ENCODE measurements around the gene NR1H2. TPM values are rescaled to one million over a fixed set of nuclear protein-coding genes. Genes with fewer than 3 reads are reported as not detected.

The NR1H2 gene
- total RNA-seq, 4 donors from 2014 or later, result 76.7 to 102 (median 98.9) TPM

DNA sequence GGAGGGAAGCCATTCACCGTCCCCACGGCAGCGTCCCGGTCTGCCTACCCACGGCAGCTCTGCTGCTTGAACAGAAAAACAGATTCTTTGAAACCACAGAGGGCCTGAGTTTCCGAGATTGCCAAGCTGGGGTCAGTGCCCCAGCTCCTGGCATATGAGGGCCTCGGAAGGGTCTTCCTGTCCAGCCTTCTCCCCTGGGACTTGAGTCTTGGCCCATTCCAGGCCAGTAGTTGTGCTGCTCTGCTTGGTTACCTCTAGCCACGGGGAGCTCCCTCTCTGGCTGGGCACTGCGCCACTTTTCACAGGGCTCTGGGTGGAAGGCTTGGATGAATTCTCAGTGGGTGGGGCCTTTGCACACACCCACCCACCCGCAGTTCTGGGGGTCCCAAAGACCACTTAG is 33.9 kb downstream of the NR1H2 start:
- peak overlapping the region in 2 of 4 donors; percentile 48 to 81 for H3K27ac ChIP-seq
- H3K4me3 ChIP-seq, result no peak overlapping the region
- H3K9me3 ChIP-seq, result no peaks in the 10 kb centered on the region
- no peak for DNase-seq
- peaks cover 0 to 14% (median 4%) of the 10 kb centered on the region in 4 donors for H3K4me1 ChIP-seq
- TF ChIP-seq CTCF (IDR thresholded peaks at IDR 0.05), result no peak
- H3K36me3 ChIP-seq, result peaks cover 0 to 4% (median 0%) of the 10 kb centered on the region in 3 donors
- no peaks in the 10 kb centered on the region for H3K27me3 ChIP-seq

DNA sequence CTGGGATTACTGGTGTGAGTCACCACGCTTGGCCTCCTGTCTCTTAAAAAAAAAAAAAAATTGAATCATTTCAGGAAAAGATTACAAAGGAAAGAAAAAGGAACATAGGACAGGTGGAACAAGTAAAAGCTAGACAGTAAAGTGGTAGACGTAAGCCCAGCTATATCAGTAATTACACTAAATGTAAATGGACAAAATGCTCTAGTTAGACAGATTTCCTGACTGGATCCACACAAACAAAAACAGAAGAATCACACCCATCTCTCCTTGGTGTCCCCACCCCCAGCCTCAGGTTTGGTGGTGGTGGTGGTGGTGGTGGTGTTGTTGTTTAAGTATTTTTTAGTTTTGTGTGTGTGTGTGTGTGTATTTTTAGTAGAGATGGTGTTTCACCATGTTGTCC is 36.2 kb downstream of the NR1H2 start:
- TF ChIP-seq POLR2A (IDR thresholded peaks at IDR 0.05), result no peak
- TF ChIP-seq CTCF (IDR thresholded peaks at IDR 0.05), result no peak
- DNase-seq, result no peak
- Histone ChIP-seq H3K4me1 (peaks cover 6 to 21% (median 14%) of the 10 kb centered on the region in 4 donors), H3K27me3 (peaks cover 0 to 2% of the 10 kb centered on the region in 2 donors), H3K4me3 (no peak overlapping the region), H3K9me3 (no peaks in the 10 kb centered on the region), H3K36me3 (no peaks in the 10 kb centered on the region), H3K27ac (no peak overlapping the region)

- no peak for TF ChIP-seq POLR2A (IDR thresholded peaks at IDR 0.05)
- TF ChIP-seq CTCF (IDR thresholded peaks at IDR 0.05), result no peak
- H3K27me3 ChIP-seq, result peaks cover 0 to 3% of the 10 kb centered on the region in 2 donors
- no peaks in the 10 kb centered on the region for H3K9me3 ChIP-seq
- peaks cover 6 to 22% (median 14%) of the 10 kb centered on the region in 4 donors for H3K4me1 ChIP-seq
- no peak overlapping the region for H3K27ac ChIP-seq
- DNase-seq, result no peak
- H3K36me3 ChIP-seq, result no peaks in the 10 kb centered on the region
- H3K4me3 ChIP-seq, result no peak overlapping the region
These were observed 36.8 kb downstream of the NR1H2 start for GRCh38 chr19:50413096-50413495.

DNA sequence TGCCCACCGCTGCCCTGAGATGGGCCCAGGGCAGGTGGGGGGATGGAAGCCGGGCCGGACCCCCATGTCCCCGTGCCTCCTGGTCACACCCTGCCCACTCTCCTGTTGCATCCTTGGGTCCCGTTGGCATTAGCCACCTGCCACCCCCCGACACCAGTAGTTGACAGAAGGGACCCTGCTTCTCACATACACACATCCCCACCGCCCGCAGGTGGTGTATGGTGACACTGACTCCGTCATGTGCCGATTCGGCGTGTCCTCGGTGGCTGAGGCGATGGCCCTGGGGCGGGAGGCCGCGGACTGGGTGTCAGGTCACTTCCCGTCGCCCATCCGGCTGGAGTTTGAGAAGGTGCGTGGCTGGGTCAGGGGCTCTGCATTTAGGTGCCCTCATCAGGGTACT is 37.3 kb downstream of the NR1H2 start:
- Histone ChIP-seq H3K4me1 (peaks cover 6 to 22% (median 14%) of the 10 kb centered on the region in 4 donors), H3K9me3 (no peaks in the 10 kb centered on the region), H3K27ac (no peak overlapping the region), H3K4me3 (no peak overlapping the region), H3K27me3 (peaks cover 0 to 5% of the 10 kb centered on the region in 2 donors), H3K36me3 (no peaks in the 10 kb centered on the region)
- no peak for DNase-seq
- TF ChIP-seq CTCF (IDR thresholded peaks at IDR 0.05) (no peak), POLR2A (IDR thresholded peaks at IDR 0.05) (no peak)

- Histone ChIP-seq H3K9me3 (no peaks in the 10 kb centered on the region), H3K27me3 (peaks cover 0 to 8% of the 10 kb centered on the region in 2 donors), H3K27ac (peak overlapping the region; percentile 0 to 88 (median 48)), H3K4me3 (peak overlapping the region in 1 of 4 donors; percentile 22), H3K4me1 (peaks cover 6 to 22% (median 13%) of the 10 kb centered on the region in 4 donors), H3K36me3 (no peaks in the 10 kb centered on the region)
- peak; percentile 84 to 92 (median 86) for DNase-seq
- TF ChIP-seq POLR2A (IDR thresholded peaks at IDR 0.05) (no peak), CTCF (IDR thresholded peaks at IDR 0.05) (peak; percentile 78 to 93 (median 84))
These were observed 38.8 kb downstream of the NR1H2 start for GRCh38 chr19:50414864-50415660.
